OCI-LY7 (cell line): ENCODE measurements around the gene SLC25A31.

Source experiments
- CTCF ChIP-seq: fragments of 200-600 bp; sonication (generic); conservative IDR thresholded peaks from 2 replicates; pipeline ENCODE4 v1.5.1; 2014; ENCODE audit warnings: mild to moderate bottlenecking, antibody characterized with exemption, low read length, moderate library complexity, mixed read lengths
- EZH2phosphoT487 ChIP-seq: fragments of 200-600 bp; sonication (generic); IDR thresholded peaks from 2 replicates; pipeline ENCODE4 v1.6.1; 2018; ENCODE audit warnings: low read depth, borderline replicate concordance, mild to moderate bottlenecking, mixed run types, antibody characterized with exemption, low read length, moderate library complexity, mixed read lengths

DNA sequence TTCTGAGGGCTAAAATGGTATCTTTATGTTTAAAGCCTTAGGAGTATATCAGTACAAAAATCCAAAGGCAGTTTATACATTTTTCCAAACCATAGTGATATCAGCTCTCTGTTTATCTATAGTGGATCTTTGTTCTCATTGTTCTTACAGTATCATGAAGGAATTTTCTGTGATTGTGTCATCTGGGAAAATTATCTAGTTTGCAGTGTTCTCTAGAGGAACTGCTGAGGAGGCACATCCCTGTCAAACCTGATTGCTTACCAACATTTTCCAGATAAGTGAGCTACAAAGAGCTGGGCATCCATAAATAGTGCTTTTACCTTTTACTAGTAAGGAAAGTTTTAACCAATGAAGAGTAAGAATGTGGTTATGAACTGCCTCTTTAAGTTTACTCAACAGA lies 44.9 kb upstream of the SLC25A31 start:
- TF ChIP-seq CTCF (no peak), EZH2phosphoT487 (no peak)
